Upper lobe of left lung (tissue), 6 donors: ENCODE results near the gene POU4F1. TPM values are rescaled to one million over a fixed set of nuclear protein-coding genes. Genes with fewer than 3 reads are reported as not detected.
"Not testable (repeated sequence)": the region's sequence is repeated elsewhere in the genome, so short reads cannot be mapped to it uniquely, and the experiment has no call there.

Experiments
- ATAC-seq, 2 donors: fragments of 200-7000 bp; cut with Tn5 transposase; one replicate each; pipeline ENCODE4 v1.9.1; 2022; ENCODE audit warnings: mild to moderate bottlenecking in 2 of 2, moderate library complexity in 2 of 2; ENCODE audit not compliant: low FRiP score in 2 of 2
- DNase-seq, 2 donors: peaks; one replicate each; pipeline ENCODE4 v3.0.0-alpha.2; 2019 to 2020
- H3K27ac ChIP-seq, 4 donors: fragments of 200-600 bp; sonication (generic); one replicate each; pipeline ENCODE4 v1.5.1; 2016 to 2019
- H3K27me3 ChIP-seq, 4 donors: fragments of 200-600 bp; sonication (generic); one replicate each; pipeline ENCODE4 v1.5.1; 2017 to 2019
- H3K36me3 ChIP-seq, 4 donors: fragments of 200-600 bp; sonication (generic); one replicate each; pipeline ENCODE4 v1.5.1; 2016 to 2019
- H3K4me1 ChIP-seq, 4 donors: fragments of 200-600 bp; sonication (generic); one replicate each; pipeline ENCODE4 v1.5.1; 2018 to 2019
- H3K4me3 ChIP-seq, 4 donors: fragments of 200-600 bp; sonication (generic); one replicate each; pipeline ENCODE4 v1.5.1; 2017 to 2019; ENCODE audit warnings: mild to moderate bottlenecking in 2 of 4, moderate library complexity in 1 of 4
- H3K9me3 ChIP-seq, 4 donors: fragments of 200-600 bp; sonication (generic); one replicate each; pipeline ENCODE4 v1.5.1; 2018 to 2019
- EP300 ChIP-seq, 4 donors: sonication (generic); formaldehyde crosslinking; IDR thresholded peaks; one replicate each; pipeline ENCODE4 v1.5.1; 2017; ENCODE audit warnings: antibody characterized with exemption in 4 of 4, control low read depth in 2 of 4
- POLR2A ChIP-seq, 4 donors: fragments of 450-650 bp; IDR thresholded peaks; one replicate each; pipeline ENCODE4 v1.5.1; 2016 to 2017; ENCODE audit warnings: antibody characterized with exemption in 4 of 4, mild to moderate bottlenecking in 2 of 4
- POLR2AphosphoS5 ChIP-seq, 2 donors: sonication (generic); formaldehyde crosslinking; IDR thresholded peaks; one replicate each; pipeline ENCODE4 v1.5.1; 2017; ENCODE audit warnings: antibody characterized with exemption in 2 of 2
- WGBS, 2 donors: methylation state at CpG; one replicate each; pipeline ENCODE4 v1.1.5; 2017 to 2018; 5-methylcytosine and 5-hydroxymethylcytosine counted together
- total RNA-seq, 6 donors: library from RNA; depleted of rRNA in 4 of 6; stranded (reverse); fragments of >200 nt in 4 of 6; gene quantifications; one replicate each; pipeline versions ENCODE4 v1.1.0 to v1.2.1, GENCODE V29; 2016 to 2021
- TF ChIP-seq, protein P1 (sequence below), 6 experiments: fragments of 450-650 bp in 4 of 6; fragments of 200-600 bp in 2 of 6; sonication (generic) in 2 of 6; IDR thresholded peaks; one replicate each; pipeline ENCODE4 v1.5.1; 2016 to 2019; ENCODE audit warnings: antibody characterized with exemption in 6 of 6
- donor health status: DM: no; HTN: no; CAD: no; lungs with moderate emphysema.
- donor health status: DM: no; HTN: yes; CAD: no; lungs with severe emphysema.

The POU4F1 gene, protein sequence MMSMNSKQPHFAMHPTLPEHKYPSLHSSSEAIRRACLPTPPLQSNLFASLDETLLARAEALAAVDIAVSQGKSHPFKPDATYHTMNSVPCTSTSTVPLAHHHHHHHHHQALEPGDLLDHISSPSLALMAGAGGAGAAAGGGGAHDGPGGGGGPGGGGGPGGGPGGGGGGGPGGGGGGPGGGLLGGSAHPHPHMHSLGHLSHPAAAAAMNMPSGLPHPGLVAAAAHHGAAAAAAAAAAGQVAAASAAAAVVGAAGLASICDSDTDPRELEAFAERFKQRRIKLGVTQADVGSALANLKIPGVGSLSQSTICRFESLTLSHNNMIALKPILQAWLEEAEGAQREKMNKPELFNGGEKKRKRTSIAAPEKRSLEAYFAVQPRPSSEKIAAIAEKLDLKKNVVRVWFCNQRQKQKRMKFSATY
- not detected for total RNA-seq

DNA sequence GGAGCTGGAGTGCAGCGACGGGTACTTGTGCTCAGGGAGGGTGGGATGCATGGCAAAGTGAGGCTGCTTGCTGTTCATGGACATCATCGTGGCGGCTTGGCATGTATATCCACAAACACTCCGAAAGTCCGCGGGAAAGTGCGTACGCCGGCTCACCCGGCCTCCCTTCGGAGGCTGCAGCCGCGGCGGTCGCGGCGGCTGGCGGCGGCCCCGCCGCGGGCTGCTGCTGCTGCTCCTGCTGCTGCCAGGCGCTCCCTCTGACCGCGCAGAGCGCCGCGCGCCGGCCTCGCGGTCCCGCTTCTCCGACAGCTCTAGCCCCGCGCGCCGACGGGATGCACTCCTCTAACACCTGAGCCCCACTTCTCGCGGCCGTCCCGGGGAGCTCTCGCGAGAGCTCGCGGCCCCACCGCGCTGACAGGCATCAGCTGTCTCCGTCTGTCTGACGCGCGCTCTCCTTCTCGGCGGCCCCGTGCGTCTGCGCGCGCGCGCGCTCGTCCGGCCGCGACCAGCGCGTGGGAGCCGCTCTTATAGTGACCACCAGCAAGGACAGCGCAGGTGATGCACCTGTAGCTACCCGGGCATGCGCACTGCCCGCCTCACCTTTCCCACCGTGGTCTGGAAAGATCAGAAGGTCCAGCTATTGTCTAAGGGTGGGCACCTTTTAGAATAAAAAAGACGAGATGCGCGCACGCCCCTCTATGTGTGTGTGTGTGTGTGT is at the start of gene POU4F1:
TSS of gene POU4F1 (minus strand) at position 313 of the 718 bp plus-strand sequence. CDS start at position 87, 226 bp downstream.
- Histone ChIP-seq H3K4me1 (peaks cover 39 to 44% (median 42%) of the 10 kb centered on the region in 4 donors), H3K36me3 (no peaks in the 10 kb centered on the region), H3K4me3 (peak within 1 kb of the TSS in 3 of 4 donors; percentile 36 to 47 (median 46)), H3K27me3 (peaks cover 0 to 89% (median 53%) of the 10 kb centered on the region in 4 donors), H3K9me3 (no peaks in the 10 kb centered on the region), H3K27ac (no peak within 1 kb of the TSS)
- ATAC-seq: peak in 1 of 2 donors; percentile 25
- TF ChIP-seq POLR2AphosphoS5 (IDR thresholded peaks at IDR 0.05) (no peak), POLR2A (IDR thresholded peaks at IDR 0.05) (no peak), EP300 (IDR thresholded peaks at IDR 0.05) (no peak)
- TF ChIP-seq, protein P1, sequence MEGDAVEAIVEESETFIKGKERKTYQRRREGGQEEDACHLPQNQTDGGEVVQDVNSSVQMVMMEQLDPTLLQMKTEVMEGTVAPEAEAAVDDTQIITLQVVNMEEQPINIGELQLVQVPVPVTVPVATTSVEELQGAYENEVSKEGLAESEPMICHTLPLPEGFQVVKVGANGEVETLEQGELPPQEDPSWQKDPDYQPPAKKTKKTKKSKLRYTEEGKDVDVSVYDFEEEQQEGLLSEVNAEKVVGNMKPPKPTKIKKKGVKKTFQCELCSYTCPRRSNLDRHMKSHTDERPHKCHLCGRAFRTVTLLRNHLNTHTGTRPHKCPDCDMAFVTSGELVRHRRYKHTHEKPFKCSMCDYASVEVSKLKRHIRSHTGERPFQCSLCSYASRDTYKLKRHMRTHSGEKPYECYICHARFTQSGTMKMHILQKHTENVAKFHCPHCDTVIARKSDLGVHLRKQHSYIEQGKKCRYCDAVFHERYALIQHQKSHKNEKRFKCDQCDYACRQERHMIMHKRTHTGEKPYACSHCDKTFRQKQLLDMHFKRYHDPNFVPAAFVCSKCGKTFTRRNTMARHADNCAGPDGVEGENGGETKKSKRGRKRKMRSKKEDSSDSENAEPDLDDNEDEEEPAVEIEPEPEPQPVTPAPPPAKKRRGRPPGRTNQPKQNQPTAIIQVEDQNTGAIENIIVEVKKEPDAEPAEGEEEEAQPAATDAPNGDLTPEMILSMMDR (IDR thresholded peaks at IDR 0.05): no peak
- DNase-seq: peak; percentile 48 to 89
- WGBS, 2 donors: 4 to 5% methylated on average over 10 to 46 of the region's 80 CpGs

DNA sequence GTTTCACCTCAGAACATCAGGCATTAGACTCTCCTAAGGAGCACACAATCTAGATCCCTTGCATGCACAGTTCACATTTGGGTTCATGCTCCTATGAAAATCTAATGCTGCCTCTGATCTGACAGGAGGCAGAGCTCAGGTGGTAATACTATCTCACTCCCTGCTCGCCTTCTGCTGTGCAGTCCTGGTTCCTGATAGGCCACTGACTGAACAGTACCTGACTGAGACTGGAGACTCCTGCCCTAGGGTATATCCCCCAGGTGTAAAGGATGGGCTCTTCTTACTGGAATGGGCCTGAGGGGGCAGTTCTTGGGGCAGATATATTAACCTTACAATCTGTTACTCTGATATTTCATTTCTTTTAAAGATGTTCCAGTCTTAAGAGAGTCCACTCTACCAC is 49.3 kb upstream of the POU4F1 start:
- no peak for DNase-seq
- WGBS, 2 donors: 88% methylated on average over 1 of the region's 1 CpG; no CpG with 5 or more reads in 1 of the 2 donors
- Histone ChIP-seq H3K4me3 (no peak overlapping the region), H3K27me3 (no peaks in the 10 kb centered on the region), H3K4me1 (peaks cover 12 to 33% (median 20%) of the 10 kb centered on the region in 4 donors), H3K9me3 (no peaks in the 10 kb centered on the region), H3K36me3 (no peaks in the 10 kb centered on the region), H3K27ac (no peak overlapping the region)
- TF ChIP-seq POLR2AphosphoS5 (IDR thresholded peaks at IDR 0.05) (no peak), EP300 (IDR thresholded peaks at IDR 0.05) (no peak), POLR2A (IDR thresholded peaks at IDR 0.05) (no peak)
- TF ChIP-seq, protein P1 (IDR thresholded peaks at IDR 0.05): no peak
- ATAC-seq: no peak

DNA sequence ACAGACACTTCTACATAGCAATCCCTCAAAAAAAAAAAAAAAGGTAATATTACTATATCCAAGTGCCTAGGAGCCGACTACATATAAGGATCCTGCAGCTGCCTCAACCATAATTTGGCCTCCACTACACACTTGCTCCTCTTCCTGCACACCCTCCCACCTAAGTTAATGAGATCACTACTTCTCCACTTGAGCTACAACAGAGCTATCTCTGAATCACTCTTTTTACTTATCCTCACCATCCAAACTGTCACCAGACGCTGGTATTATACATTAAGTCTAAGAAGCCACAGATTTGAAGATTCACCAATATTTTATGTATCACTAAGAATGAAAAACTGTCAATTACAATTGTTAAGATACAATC is 47.3 kb upstream of the POU4F1 start:
- TF ChIP-seq, protein P1 (IDR thresholded peaks at IDR 0.05): no peak
- no peak for TF ChIP-seq EP300 (IDR thresholded peaks at IDR 0.05)
- no peak for TF ChIP-seq POLR2A (IDR thresholded peaks at IDR 0.05)
- TF ChIP-seq POLR2AphosphoS5 (IDR thresholded peaks at IDR 0.05): no peak
- Histone ChIP-seq H3K4me1 (peaks cover 8 to 36% (median 16%) of the 10 kb centered on the region in 4 donors), H3K4me3 (no peak overlapping the region), H3K27ac (peak overlapping the region in 1 of 4 donors; percentile 24), H3K27me3 (no peaks in the 10 kb centered on the region), H3K9me3 (no peaks in the 10 kb centered on the region), H3K36me3 (no peaks in the 10 kb centered on the region)
- 89 to 93% methylated on average over 2 of the region's 2 CpGs for WGBS, 2 donors
- ATAC-seq (no peak), DNase-seq (no peak)

DNA sequence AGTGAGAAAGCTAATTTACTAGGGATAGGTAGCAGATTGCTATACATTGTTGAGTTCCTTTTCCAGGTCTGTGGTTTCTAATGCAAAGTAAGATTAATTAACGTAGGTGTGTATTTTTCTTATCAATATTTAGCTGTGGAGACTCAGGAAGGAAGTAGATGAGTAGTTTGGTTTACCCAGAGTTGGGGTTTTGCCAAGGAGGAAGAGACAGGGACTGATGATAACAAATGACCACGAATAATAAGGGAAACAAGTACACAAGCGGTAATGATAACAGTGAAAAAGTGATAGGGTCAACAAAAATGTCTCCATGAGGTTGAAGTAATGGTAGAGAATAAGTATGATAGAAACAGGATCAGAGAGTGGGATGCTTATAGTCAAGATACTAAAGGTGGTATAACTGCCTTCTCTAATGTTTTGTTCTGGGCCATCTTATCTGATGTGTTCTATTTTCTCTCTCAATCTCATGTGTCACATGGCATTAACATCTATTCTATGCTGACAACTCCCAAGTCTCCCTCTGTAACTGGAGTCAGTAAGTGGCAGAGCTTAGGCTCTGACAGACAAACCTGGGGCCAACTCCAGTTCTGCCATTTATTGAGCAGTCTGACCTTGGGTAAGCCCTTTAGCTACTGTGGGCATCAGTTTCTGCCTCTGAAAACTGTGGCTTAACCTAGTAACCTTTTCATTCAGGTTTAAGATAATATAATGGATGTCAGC is 46.8 kb upstream of the POU4F1 start:
- 23 to 35% methylated on average over 3 of the region's 3 CpGs for WGBS, 2 donors
- H3K9me3 ChIP-seq: no peaks in the 10 kb centered on the region
- H3K4me1 ChIP-seq: peaks cover 8 to 36% (median 14%) of the 10 kb centered on the region in 4 donors
- ATAC-seq (no peak), DNase-seq (no peak)
- peak overlapping the region in 1 of 4 donors; percentile 24 for H3K27ac ChIP-seq
- H3K4me3 ChIP-seq: no peak overlapping the region
- H3K27me3 ChIP-seq: no peaks in the 10 kb centered on the region
- no peaks in the 10 kb centered on the region for H3K36me3 ChIP-seq
- no peak for TF ChIP-seq POLR2AphosphoS5 (IDR thresholded peaks at IDR 0.05)
- TF ChIP-seq POLR2A (IDR thresholded peaks at IDR 0.05): no peak
- TF ChIP-seq, protein P1 (IDR thresholded peaks at IDR 0.05): no peak
- no peak for TF ChIP-seq EP300 (IDR thresholded peaks at IDR 0.05)

DNA sequence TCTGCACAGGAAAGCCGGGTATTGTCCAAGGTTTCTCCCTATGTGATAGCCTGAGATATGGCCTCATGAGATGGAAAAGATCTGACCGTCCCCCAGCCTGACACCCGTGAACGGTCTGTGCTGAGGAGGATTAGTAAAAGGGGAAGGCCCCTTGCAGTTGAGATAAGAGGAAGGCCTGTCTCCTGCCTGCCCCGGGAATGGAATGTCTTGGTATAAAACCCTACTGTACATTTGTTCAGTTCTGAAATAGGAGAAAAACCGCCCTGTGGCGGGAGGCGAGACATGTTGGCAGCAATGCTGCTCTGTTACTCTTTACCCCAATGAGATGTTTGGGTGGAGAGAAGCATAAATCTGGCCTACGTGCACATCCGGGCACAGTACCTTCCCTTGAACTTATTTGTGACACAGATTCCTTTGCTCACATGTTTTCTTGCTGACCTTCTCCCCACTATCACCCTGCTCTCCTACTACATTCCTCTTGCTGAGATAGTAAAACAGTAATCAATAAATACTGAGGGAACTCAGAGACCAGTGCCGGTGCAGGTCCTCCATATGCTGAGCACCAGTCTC is 43.8 kb upstream of the POU4F1 start:
- H3K4me3 ChIP-seq, H3K36me3 ChIP-seq, DNase-seq, H3K9me3 ChIP-seq, H3K27ac ChIP-seq, ATAC-seq, H3K27me3 ChIP-seq: not testable (repeated sequence)
- H3K4me1 ChIP-seq: peaks cover 8 to 36% (median 14%) of the 10 kb centered on the region in 4 donors
- WGBS, 2 donors: 60 to 66% methylated on average over 11 of the region's 11 CpGs
